Fibroblast of lung (primary cell): ENCODE data around the gene ADGRD1. TPM values are rescaled to one million over a fixed set of nuclear protein-coding genes. Genes with fewer than 3 reads are reported as not detected.

Experiments used
- DNase-seq, 2 donors: peaks; one replicate each; pipeline versions ENCODE4 v3.0.0 to v3.0.0-alpha.2; 2010; ENCODE audit warnings: low read depth in 2 of 2
- H2AFZ ChIP-seq: 2 replicates; pipeline ENCODE4 v1.5.1; 2012; ENCODE audit warnings: low read length, control low read depth, inconsistent platforms
- H3K27ac ChIP-seq: 2 replicates; pipeline ENCODE4 v1.5.1; 2011; ENCODE audit warnings: low read length, control low read depth; ENCODE audit not compliant: insufficient read depth
- H3K27me3 ChIP-seq: 2 replicates; pipeline ENCODE4 v1.5.1; 2011; ENCODE audit warnings: mild to moderate bottlenecking, low read length; ENCODE audit not compliant: control insufficient read depth, insufficient read depth
- H3K36me3 ChIP-seq: 2 replicates; pipeline ENCODE4 v1.5.1; 2011; ENCODE audit warnings: low read length; ENCODE audit not compliant: control insufficient read depth, insufficient read depth
- H3K4me1 ChIP-seq: 2 replicates; pipeline ENCODE4 v1.5.1; 2011; ENCODE audit warnings: low read length; ENCODE audit not compliant: control insufficient read depth, insufficient read depth; ENCODE audit errors: extremely low read depth
- H3K4me2 ChIP-seq: 2 replicates; pipeline ENCODE4 v1.5.1; 2011; ENCODE audit warnings: low read length, control low read depth; ENCODE audit not compliant: insufficient read depth; ENCODE audit errors: extremely low read depth
- H3K4me3 ChIP-seq, 4 experiments: fragments of 200-600 bp in 1 of 4; sonication (generic) in 1 of 4; replicated peaks in 1 of 4; 2 replicates each; pipeline ENCODE4 v1.5.1; 2011 to 2016; ENCODE audit warnings: low read length in 4 of 4, low read depth in 3 of 4, mild to moderate bottlenecking in 3 of 4, control low read depth in 2 of 4, inconsistent platforms in 1 of 4, mixed read lengths in 1 of 4; ENCODE audit not compliant: insufficient read depth in 1 of 4; ENCODE audit errors: control extremely low read depth in 1 of 4
- H3K79me2 ChIP-seq: 2 replicates; pipeline ENCODE4 v1.5.1; 2012; ENCODE audit warnings: mild to moderate bottlenecking, low read length, inconsistent platforms; ENCODE audit not compliant: control insufficient read depth, insufficient read depth
- H3K9ac ChIP-seq: 2 replicates; pipeline ENCODE4 v1.5.1; 2011; ENCODE audit warnings: mild to moderate bottlenecking, low read length, control low read depth; ENCODE audit not compliant: insufficient read depth
- H3K9me3 ChIP-seq: 2 replicates; pipeline ENCODE4 v1.5.1; 2012; ENCODE audit warnings: low read depth, low read length; ENCODE audit not compliant: control insufficient read depth, insufficient read depth
- H4K20me1 ChIP-seq: 2 replicates; pipeline ENCODE4 v1.5.1; 2011; ENCODE audit warnings: low read length; ENCODE audit not compliant: control insufficient read depth, insufficient read depth; ENCODE audit errors: extremely low read depth
- CTCF ChIP-seq, 2 donors: IDR thresholded peaks in 1 of 2; conservative IDR thresholded peaks in 1 of 2; 1 replicate in 1 of 2; 2 replicates in 1 of 2; pipeline ENCODE4 v1.5.1; 2011 to 2012; ENCODE audit warnings: low read length in 2 of 2, control low read depth in 1 of 2, inconsistent platforms in 1 of 2, low read depth in 1 of 2, mild to moderate bottlenecking in 1 of 2
- EZH2 ChIP-seq: IDR thresholded peaks from 2 replicates; pipeline ENCODE4 v1.5.1; 2012; ENCODE audit warnings: low read length, control low read depth, mild to moderate bottlenecking; ENCODE audit errors: missing control alignments
- polyA plus RNA-seq, 2 donors: library from polyadenylated mRNA; depleted of rRNA in 1 of 2; stranded (reverse) in 1 of 2; unstranded in 1 of 2; fragments of >200 nt; gene quantifications; 2 replicates each; pipeline ENCODE4 v1.2.1, GENCODE V29; 2011 to 2012; ENCODE audit warnings: missing spikeins in 1 of 2
- total RNA-seq: library from RNA; depleted of rRNA; stranded (reverse); fragments of >200 nt; gene quantifications from 2 replicates; pipeline ENCODE4 v1.2.1, GENCODE V29; 2014

Gene ADGRD1
- total and polyA plus RNA-seq, 2 donors (not counting 1 experiment from before 2014, with no cell fraction given): 7.3 to 11.6 TPM

- TF ChIP-seq EZH2 (no peak), CTCF (conservative IDR thresholded peaks at IDR 0.05 in 1 of 2, IDR thresholded peaks at IDR 0.05 in 1 of 2; ENCODE audit: low read depth in 1 of 2, low read length in 2 of 2) (no peak)
- Histone ChIP-seq H3K4me2 (no peak overlapping the region), H2AFZ (no peak overlapping the region), H3K79me2 (no peaks in the 10 kb centered on the region), H4K20me1 (no peaks in the 10 kb centered on the region), H3K36me3 (no peaks in the 10 kb centered on the region), H3K27ac (no peak overlapping the region), H3K4me1 (no peaks in the 10 kb centered on the region), H3K9ac (no peak overlapping the region), H3K27me3 (no peaks in the 10 kb centered on the region), H3K9me3 (no peaks in the 10 kb centered on the region), H3K4me3 (no peak overlapping the region)
- DNase-seq: no peak
Measured at GRCh38 chr12:130972586-130972950, 18.9 kb downstream of the ADGRD1 start.

- no peak overlapping the region for H3K4me3 ChIP-seq
- H3K79me2 ChIP-seq: no peaks in the 10 kb centered on the region
- no peak for TF ChIP-seq CTCF (conservative IDR thresholded peaks at IDR 0.05 in 1 of 2, IDR thresholded peaks at IDR 0.05 in 1 of 2; ENCODE audit: low read depth in 1 of 2, low read length in 2 of 2)
- TF ChIP-seq EZH2: no peak
- no peaks in the 10 kb centered on the region for H3K27me3 ChIP-seq
- H3K9me3 ChIP-seq: no peaks in the 10 kb centered on the region
- no peak for DNase-seq
- no peak overlapping the region for H3K4me2 ChIP-seq
- no peaks in the 10 kb centered on the region for H3K36me3 ChIP-seq
- H2AFZ ChIP-seq: no peak overlapping the region
- H4K20me1 ChIP-seq: no peaks in the 10 kb centered on the region
- no peak overlapping the region for H3K9ac ChIP-seq
- H3K4me1 ChIP-seq: no peaks in the 10 kb centered on the region
- no peak overlapping the region for H3K27ac ChIP-seq
Measured at GRCh38 chr12:130973109-130973508, 19.4 kb downstream of the ADGRD1 start.

- Histone ChIP-seq H3K4me1 (no peaks in the 10 kb centered on the region), H3K4me3 (no peak overlapping the region), H3K9me3 (no peaks in the 10 kb centered on the region), H4K20me1 (no peaks in the 10 kb centered on the region), H3K27ac (no peak overlapping the region), H3K79me2 (no peaks in the 10 kb centered on the region), H3K36me3 (no peaks in the 10 kb centered on the region), H3K4me2 (no peak overlapping the region), H2AFZ (no peak overlapping the region), H3K27me3 (no peaks in the 10 kb centered on the region), H3K9ac (no peak overlapping the region)
- no peak for TF ChIP-seq CTCF (conservative IDR thresholded peaks at IDR 0.05 in 1 of 2, IDR thresholded peaks at IDR 0.05 in 1 of 2; ENCODE audit: low read depth in 1 of 2, low read length in 2 of 2)
- TF ChIP-seq EZH2: no peak
- no peak for DNase-seq
Measured at GRCh38 chr12:130973906-130974305, 20.2 kb downstream of the ADGRD1 start.
